Stimulated activated CD4-positive, alpha-beta T cell treated with anti-CD3 and anti-CD28 coated beads, TNF-alpha, amount 100 ng/mL, for 1 hour (primary cell): ENCODE results near the gene MBD5.

Experiments
- DNase-seq, 3 donors: peaks; one replicate each; pipeline ENCODE4 v3.0.0-alpha.2; 2020; ENCODE audit warnings: low read depth in 3 of 3, low spot score in 1 of 3

Gene MBD5

GRCh38 chr2:148022882-148023281 is 2.0 kb downstream of the MBD5 start:
- no peak for DNase-seq

GRCh38 chr2:148023861-148024260 is 3.0 kb downstream of the MBD5 start:
- DNase-seq: no peak

GRCh38 chr2:148026573-148026972 is 5.7 kb downstream of the MBD5 start:
- no peak for DNase-seq

GRCh38 chr2:148027822-148028221 is 6.9 kb downstream of the MBD5 start:
- no peak for DNase-seq

- DNase-seq: no peak
These were observed 7.9 kb downstream of the MBD5 start for GRCh38 chr2:148028781-148029180.

GRCh38 chr2:148031152-148031551 is 10.3 kb downstream of the MBD5 start:
- DNase-seq: no peak

- no peak for DNase-seq
These were observed 11.3 kb downstream of the MBD5 start for GRCh38 chr2:148032215-148032614.

GRCh38 chr2:148039783-148040182 is 18.9 kb downstream of the MBD5 start:
- DNase-seq: no peak

- no peak for DNase-seq
These were observed 21.3 kb downstream of the MBD5 start for GRCh38 chr2:148042219-148042618.

GRCh38 chr2:148044322-148044721 is 23.4 kb downstream of the MBD5 start:
- no peak for DNase-seq

GRCh38 chr2:148046802-148047201 is 25.9 kb downstream of the MBD5 start:
- DNase-seq: no peak

GRCh38 chr2:148048475-148049221 is 27.8 kb downstream of the MBD5 start:
- no peak for DNase-seq

GRCh38 chr2:148049284-148049683 is 28.4 kb downstream of the MBD5 start:
- no peak for DNase-seq

GRCh38 chr2:148052687-148053086 is 31.8 kb downstream of the MBD5 start:
- DNase-seq: no peak

GRCh38 chr2:148058641-148059040 is 37.8 kb downstream of the MBD5 start:
- DNase-seq: no peak

- DNase-seq: no peak
These were observed 42.7 kb downstream of the MBD5 start for GRCh38 chr2:148063633-148064032.

- DNase-seq: no peak
These were observed 45.0 kb downstream of the MBD5 start for GRCh38 chr2:148065936-148066335.

- no peak for DNase-seq
These were observed 46.9 kb downstream of the MBD5 start for GRCh38 chr2:148067801-148068200.

GRCh38 chr2:148071351-148071750 is 50.5 kb downstream of the MBD5 start:
- DNase-seq: no peak

GRCh38 chr2:148096012-148096411 is 75.1 kb downstream of the MBD5 start:
- DNase-seq: no peak

- DNase-seq: no peak
These were observed 81.8 kb downstream of the MBD5 start for GRCh38 chr2:148102641-148103040.

- DNase-seq: no peak
These were observed 83.1 kb downstream of the MBD5 start for GRCh38 chr2:148103946-148104345.

- DNase-seq: no peak
These were observed 85.4 kb downstream of the MBD5 start for GRCh38 chr2:148106331-148106730.
